ENCODE data around the gene TAF1. TPM values are rescaled to one million over a fixed set of nuclear protein-coding genes. Genes with fewer than 3 reads are reported as not detected.
"Not testable (repeated sequence)": the region's sequence is repeated elsewhere in the genome, so short reads cannot be mapped to it uniquely, and the experiment has no call there.

TAF1 gene
- total RNA-seq, 2 donors from 2014 or later = 43.1 to 44.9 TPM

- WGBS, 2 experiments (ENCODE audit: insufficient coverage in 1 of 2, insufficient read length in 1 of 2) = 87% methylated on average over 2 of the region's 2 CpGs; no CpG with 5 or more reads in 1 of the 2 experiments
- Histone ChIP-seq H3K36me3 (ENCODE audit: control insufficient read depth, insufficient read depth, low read length) (no peaks in the 10 kb centered on the region), H3K9me3 (ENCODE audit: control insufficient read depth, low read length) (no peaks in the 10 kb centered on the region), H3K4me3 (ENCODE audit: low read length) (no peak overlapping the region), H3K4me1 (ENCODE audit: control insufficient read depth, insufficient read depth, low read length) (no peaks in the 10 kb centered on the region), H3K27ac (ENCODE audit: low read depth, low read length) (no peak overlapping the region), H3K9ac (ENCODE audit: extremely low read depth, low read length, poor library complexity, severe bottlenecking) (no peak overlapping the region), H3K27me3 (ENCODE audit: control insufficient read depth, insufficient read depth, low read length, poor library complexity, severe bottlenecking) (no peaks in the 10 kb centered on the region)
- H3K27ac Mint-ChIP-seq = no peak overlapping the region
- DNase-seq = no peak
- no peak overlapping the region for H3K4me3 Mint-ChIP-seq
- peaks cover 9% of the 10 kb centered on the region for H3K4me1 Mint-ChIP-seq
- peaks cover 63% of the 10 kb centered on the region for H3K9me3 Mint-ChIP-seq
- H3K27me3 Mint-ChIP-seq (ENCODE audit: insufficient read depth) = no peaks in the 10 kb centered on the region
- TF ChIP-seq CTCF (conservative IDR thresholded peaks at IDR 0.05) = no peak
- H3K36me3 Mint-ChIP-seq (ENCODE audit: low read depth) = no peaks in the 10 kb centered on the region
These were observed 144.0 kb downstream of the TAF1 start for GRCh38 chrX:71510161-71510560.

GRCh38 chrX:71513731-71514130, 147.6 kb downstream of the TAF1 start:
- not testable (repeated sequence) for H3K9me3 ChIP-seq (ENCODE audit: control insufficient read depth, low read length); H3K27ac Mint-ChIP-seq; H3K36me3 Mint-ChIP-seq (ENCODE audit: low read depth); H3K27me3 Mint-ChIP-seq (ENCODE audit: insufficient read depth); H3K27me3 ChIP-seq (ENCODE audit: control insufficient read depth, insufficient read depth, low read length, poor library complexity, severe bottlenecking); H3K36me3 ChIP-seq (ENCODE audit: control insufficient read depth, insufficient read depth, low read length); H3K4me1 ChIP-seq (ENCODE audit: control insufficient read depth, insufficient read depth, low read length); H3K4me1 Mint-ChIP-seq; H3K4me3 ChIP-seq (ENCODE audit: low read length); H3K27ac ChIP-seq (ENCODE audit: low read depth, low read length); DNase-seq; H3K4me3 Mint-ChIP-seq; H3K9ac ChIP-seq (ENCODE audit: extremely low read depth, low read length, poor library complexity, severe bottlenecking)
- peaks cover 57% of the 10 kb centered on the region for H3K9me3 Mint-ChIP-seq
- WGBS, 2 experiments (ENCODE audit: insufficient coverage in 1 of 2, insufficient read length in 1 of 2) = 87 to 98% methylated on average over 3 to 4 of the region's 4 CpGs

- Histone ChIP-seq H3K4me1 (ENCODE audit: control insufficient read depth, insufficient read depth, low read length) (no peaks in the 10 kb centered on the region), H3K27ac (ENCODE audit: low read depth, low read length) (no peak overlapping the region), H3K4me3 (ENCODE audit: low read length) (no peak overlapping the region), H3K9me3 (ENCODE audit: control insufficient read depth, low read length) (no peaks in the 10 kb centered on the region), H3K9ac (ENCODE audit: extremely low read depth, low read length, poor library complexity, severe bottlenecking) (no peak overlapping the region), H3K36me3 (ENCODE audit: control insufficient read depth, insufficient read depth, low read length) (no peaks in the 10 kb centered on the region), H3K27me3 (ENCODE audit: control insufficient read depth, insufficient read depth, low read length, poor library complexity, severe bottlenecking) (no peaks in the 10 kb centered on the region)
- Mint-ChIP-seq H3K27ac (no peak overlapping the region), H3K36me3 (ENCODE audit: low read depth) (no peaks in the 10 kb centered on the region), H3K27me3 (ENCODE audit: insufficient read depth) (no peaks in the 10 kb centered on the region), H3K4me1 (peaks cover 9% of the 10 kb centered on the region), H3K9me3 (peaks cover 54% of the 10 kb centered on the region), H3K4me3 (no peak overlapping the region)
- 60 to 70% methylated on average over 1 to 5 of the region's 5 CpGs for WGBS, 2 experiments (ENCODE audit: insufficient coverage in 1 of 2, insufficient read length in 1 of 2)
- DNase-seq = no peak
- TF ChIP-seq CTCF (conservative IDR thresholded peaks at IDR 0.05) = no peak
These were observed 148.3 kb downstream of the TAF1 start for GRCh38 chrX:71514367-71515037.

- H3K4me1 Mint-ChIP-seq = peaks cover 9% of the 10 kb centered on the region
- H3K27ac Mint-ChIP-seq = no peak overlapping the region
- no peak overlapping the region for H3K4me3 Mint-ChIP-seq
- Histone ChIP-seq H3K4me3 (ENCODE audit: low read length) (no peak overlapping the region), H3K27me3 (ENCODE audit: control insufficient read depth, insufficient read depth, low read length, poor library complexity, severe bottlenecking) (no peaks in the 10 kb centered on the region), H3K9ac (ENCODE audit: extremely low read depth, low read length, poor library complexity, severe bottlenecking) (no peak overlapping the region), H3K36me3 (ENCODE audit: control insufficient read depth, insufficient read depth, low read length) (no peaks in the 10 kb centered on the region), H3K4me1 (ENCODE audit: control insufficient read depth, insufficient read depth, low read length) (no peaks in the 10 kb centered on the region), H3K9me3 (ENCODE audit: control insufficient read depth, low read length) (no peaks in the 10 kb centered on the region), H3K27ac (ENCODE audit: low read depth, low read length) (no peak overlapping the region)
- peaks cover 54% of the 10 kb centered on the region for H3K9me3 Mint-ChIP-seq
- H3K27me3 Mint-ChIP-seq (ENCODE audit: insufficient read depth) = no peaks in the 10 kb centered on the region
- WGBS, 2 experiments (ENCODE audit: insufficient coverage in 1 of 2, insufficient read length in 1 of 2) = 85 to 90% methylated on average over 2 of the region's 2 CpGs
- H3K36me3 Mint-ChIP-seq (ENCODE audit: low read depth) = no peaks in the 10 kb centered on the region
- TF ChIP-seq CTCF (conservative IDR thresholded peaks at IDR 0.05) = no peak
- DNase-seq = no peak
These were observed 148.9 kb downstream of the TAF1 start for GRCh38 chrX:71515038-71515396.

Data from endodermal cell (in vitro differentiated cells).